IPS-18c (cell line): ENCODE data around the gene TMEM150B.
A peak's percentile ranks its signal among the peaks of the same experiment; 100 is the strongest.

ENCODE experiments used
- H3K4me3 ChIP-seq: 2 replicates; pipeline ENCODE4 v1.7.0; 2013; ENCODE audit warnings: low read depth, mild to moderate bottlenecking, low read length, moderate library complexity; ENCODE audit not compliant: insufficient read depth
- H3K9me3 ChIP-seq: one replicate; pipeline ENCODE4 v1.6.1; 2013; ENCODE audit warnings: mild to moderate bottlenecking, low read length, moderate library complexity; ENCODE audit not compliant: control insufficient read depth, insufficient read depth

TMEM150B gene

GRCh38 chr19:55325172-55325571, at the start of gene TMEM150B:
TMEM150B (minus strand) TSS chr19:55325341; CDS start chr19:55321036, 4,305 bp downstream.
- no peak within 1 kb of the TSS for H3K4me3 ChIP-seq

GRCh38 chr19:55373993-55374757, 49.0 kb upstream of the TMEM150B start:
- H3K4me3 ChIP-seq: no peak overlapping the region

More at GRCh38 chr19:55325172-55325571, at the start of gene TMEM150B:
- no peaks in the 10 kb centered on the region for H3K9me3 ChIP-seq

GRCh38 chr19:55373306-55373992, 48.3 kb upstream of the TMEM150B start:
- Histone ChIP-seq H3K4me3 (peak overlapping the region; percentile 20; the same call in 1 of the 2 replicates), H3K9me3 (no peaks in the 10 kb centered on the region)

More at GRCh38 chr19:55373993-55374757, 49.0 kb upstream of the TMEM150B start:
- no peaks in the 10 kb centered on the region for H3K9me3 ChIP-seq

DNA sequence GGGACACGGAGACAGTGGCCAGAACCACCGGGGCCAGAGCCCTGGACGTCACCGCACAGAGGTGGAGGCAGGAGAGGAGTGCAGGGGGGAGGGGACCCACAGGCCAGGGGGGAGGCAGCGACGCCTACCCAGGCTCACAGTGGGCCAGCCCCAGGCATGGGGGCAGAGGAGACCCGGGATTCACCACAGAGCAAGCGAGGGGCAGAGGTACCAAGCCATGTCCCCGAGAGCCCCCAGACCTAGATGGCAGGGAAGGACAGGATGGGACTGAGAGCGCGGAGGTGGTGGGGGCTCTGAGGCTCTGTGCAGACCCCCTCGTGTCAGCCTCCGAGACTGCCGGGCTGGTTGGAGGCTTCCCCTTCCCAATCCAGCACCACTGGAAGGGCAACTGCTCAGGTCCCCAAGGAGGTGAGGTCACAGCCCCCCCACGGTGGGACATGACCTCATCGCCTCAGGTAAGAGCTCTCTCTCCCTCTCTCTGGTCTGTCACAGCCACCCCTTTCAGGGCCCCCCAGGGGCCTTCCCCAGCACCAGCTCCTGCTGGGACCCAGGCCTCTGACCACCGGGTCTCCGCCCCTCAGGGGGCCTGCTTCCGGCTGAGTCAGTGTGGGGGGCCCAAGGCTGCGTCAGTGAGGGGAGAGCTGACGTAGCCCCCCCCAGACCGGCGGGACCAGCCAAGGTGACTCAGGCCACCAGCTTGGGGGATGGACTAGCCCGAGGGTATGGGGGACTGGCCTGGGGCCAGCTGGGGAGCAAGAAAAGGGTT, 47.4 kb upstream of the TMEM150B start:
- H3K9me3 ChIP-seq: no peaks in the 10 kb centered on the region
- H3K4me3 ChIP-seq: no peak overlapping the region

- Histone ChIP-seq H3K9me3 (no peaks in the 10 kb centered on the region), H3K4me3 (peak within 1 kb of the TSS; percentile 53)
Observed at GRCh38 chr19:55370305-55370988, 45.3 kb upstream of the TMEM150B start, which contains the start of gene IL11. IL11 (minus strand) TSS chr19:55370463; CDS start chr19:55370310, 153 bp downstream.

GRCh38 chr19:55369653-55370304, 44.6 kb upstream of the TMEM150B start:
- Histone ChIP-seq H3K4me3 (peak overlapping the region; percentile 53), H3K9me3 (no peaks in the 10 kb centered on the region)

DNA sequence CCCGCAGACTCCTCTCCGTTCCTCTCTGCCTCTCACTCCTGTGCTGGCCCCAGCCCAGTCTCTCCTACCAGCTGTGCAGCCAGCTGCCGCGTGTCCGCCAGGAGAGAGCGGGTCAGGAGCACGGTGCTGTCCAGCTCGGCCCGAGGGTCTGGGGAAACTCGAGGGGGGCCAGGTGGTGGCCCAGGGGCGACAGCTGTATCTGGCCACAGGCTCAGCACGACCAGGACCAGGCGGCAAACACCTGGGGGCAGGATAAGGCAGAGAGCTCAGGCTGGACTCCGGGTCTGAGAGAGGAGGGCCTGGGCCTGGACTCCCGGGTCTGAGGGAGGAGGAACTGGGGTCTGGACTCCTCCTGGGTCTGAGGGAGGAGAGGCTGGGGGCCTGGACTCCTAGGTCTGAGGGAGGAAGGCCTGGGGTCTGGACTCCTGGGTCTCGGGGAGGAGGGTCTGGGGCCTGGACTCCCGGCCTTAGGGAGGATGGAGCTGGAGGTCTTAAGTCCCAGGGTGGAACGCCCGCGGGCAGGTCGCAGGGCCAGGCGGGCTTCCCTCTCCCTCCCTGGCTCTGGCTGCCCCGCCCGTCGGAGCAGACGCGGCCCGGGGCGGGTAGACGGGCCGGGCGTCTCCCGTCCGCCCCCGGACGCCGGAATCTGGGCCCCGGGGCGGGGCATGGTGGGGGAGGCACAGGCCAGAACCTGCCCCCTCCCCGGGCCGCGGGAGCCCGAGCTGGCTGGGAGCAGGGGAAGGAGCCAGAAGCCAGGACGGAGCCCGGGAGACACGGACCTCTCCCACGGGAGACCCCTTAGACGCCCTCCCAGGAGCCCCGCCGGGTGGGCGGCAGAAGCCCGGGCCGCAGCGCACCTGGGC, 43.8 kb upstream of the TMEM150B start:
- peak overlapping the region; percentile 38; the same call in 1 of the 2 replicates for H3K4me3 ChIP-seq
- H3K9me3 ChIP-seq: no peaks in the 10 kb centered on the region

DNA sequence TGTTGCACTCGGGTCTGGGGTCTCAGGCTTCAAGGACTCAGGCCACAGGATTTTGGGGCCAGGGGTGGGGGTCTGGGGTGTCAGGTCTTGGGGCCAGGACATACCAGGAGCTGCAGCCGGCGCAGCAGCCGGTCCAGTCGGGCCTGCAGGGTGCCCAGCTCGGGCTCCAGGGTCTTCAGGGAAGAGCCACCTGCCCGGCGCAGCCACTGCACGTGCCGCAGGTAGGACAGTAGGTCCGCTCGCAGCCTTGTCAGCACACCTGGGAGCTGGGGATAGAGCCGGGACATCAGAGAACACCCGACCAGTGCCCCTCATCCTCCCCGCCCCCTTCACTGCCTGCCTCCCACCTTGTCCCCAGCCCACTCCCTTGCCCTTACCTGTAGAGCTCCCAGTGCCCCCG, 43.0 kb upstream of the TMEM150B start:
- no peak overlapping the region for H3K4me3 ChIP-seq
- no peaks in the 10 kb centered on the region for H3K9me3 ChIP-seq

- Histone ChIP-seq H3K4me3 (no peak overlapping the region), H3K9me3 (no peaks in the 10 kb centered on the region)
Observed at GRCh38 chr19:55366790-55367189, 41.6 kb upstream of the TMEM150B start.

DNA sequence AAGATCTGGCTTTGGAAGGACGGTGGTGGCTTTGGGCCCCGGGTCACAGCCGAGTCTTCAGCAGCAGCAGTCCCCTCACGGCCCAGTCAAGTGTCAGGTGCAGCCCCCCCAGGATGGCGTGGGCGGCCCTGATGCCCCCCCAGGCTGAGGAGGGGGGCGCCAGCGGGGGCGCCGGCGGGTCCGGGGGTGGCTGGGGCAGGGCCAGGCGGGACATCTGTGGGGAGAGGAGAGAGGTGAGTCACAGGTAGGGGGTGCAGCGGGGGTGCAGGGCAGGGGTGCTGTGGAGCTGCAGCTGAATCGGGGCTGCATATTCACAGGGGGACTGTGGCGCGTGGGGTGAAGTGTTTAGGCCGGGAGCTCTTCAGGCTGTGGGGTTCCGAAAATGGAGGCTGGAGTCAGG, 40.8 kb upstream of the TMEM150B start:
- Histone ChIP-seq H3K4me3 (no peak overlapping the region), H3K9me3 (no peaks in the 10 kb centered on the region)

DNA sequence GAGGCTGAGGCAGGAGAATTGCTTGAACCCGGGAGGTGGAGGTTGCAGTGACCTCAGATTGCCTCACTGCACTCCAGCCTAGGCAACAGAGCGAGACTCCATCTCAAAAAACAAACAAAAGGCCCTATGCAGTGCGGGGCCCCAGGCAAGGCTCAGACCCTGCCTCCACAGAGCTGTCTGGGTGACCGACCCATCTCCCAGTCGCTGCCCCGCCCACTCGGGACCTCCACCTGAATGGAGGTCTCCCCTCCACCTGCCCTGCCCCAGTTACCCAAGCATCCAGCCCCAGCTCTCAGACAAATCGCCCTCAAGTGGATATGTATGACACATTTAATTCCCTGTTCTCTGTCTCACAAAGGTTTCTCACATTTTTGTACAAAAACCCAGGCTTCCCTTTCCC, 40.1 kb upstream of the TMEM150B start:
- Histone ChIP-seq H3K4me3 (no peak overlapping the region), H3K9me3 (no peaks in the 10 kb centered on the region)

GRCh38 chr19:55362990-55363716, 38.0 kb upstream of the TMEM150B start, which contains the start of gene GARIN5B:
GARIN5B (minus strand) TSS chr19:55363260; CDS start chr19:55363066, 194 bp downstream.
- Histone ChIP-seq H3K4me3 (no peak within 1 kb of the TSS), H3K9me3 (no peaks in the 10 kb centered on the region)

GRCh38 chr19:55362174-55362989, 37.2 kb upstream of the TMEM150B start:
- H3K9me3 ChIP-seq: no peaks in the 10 kb centered on the region

DNA sequence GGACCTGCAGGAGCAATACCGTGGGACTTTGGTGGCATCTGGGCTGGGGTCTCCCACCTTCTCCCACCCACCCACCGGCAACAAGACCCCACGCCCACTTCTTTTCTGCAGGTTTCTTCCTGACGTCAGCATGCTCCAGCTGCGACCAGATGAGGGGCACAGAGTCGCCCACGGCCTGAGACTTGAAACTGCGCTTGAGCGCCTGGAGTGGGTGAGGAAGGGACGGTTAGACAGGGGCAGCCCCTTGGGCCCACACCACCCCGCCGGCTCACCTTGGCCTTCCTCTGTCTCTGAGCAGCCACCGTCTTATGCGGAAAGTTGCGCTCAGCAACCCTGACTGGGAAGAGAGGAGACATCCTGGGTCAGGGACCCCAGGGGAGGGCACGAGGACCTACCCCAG, 35.8 kb upstream of the TMEM150B start:
- Histone ChIP-seq H3K9me3 (no peaks in the 10 kb centered on the region), H3K4me3 (no peak overlapping the region)

More at GRCh38 chr19:55362174-55362989, 37.2 kb upstream of the TMEM150B start:
- H3K4me3 ChIP-seq: no peak overlapping the region
